NCI-H774 (cell line): ENCODE measurements around the gene ZNF653.
"Not testable (repeated sequence)": the region's sequence is repeated elsewhere in the genome, so short reads cannot be mapped to it uniquely, and the experiment has no call there.

Source experiments
- DNase-seq: peaks from one replicate; lab custom pipeline; 2025; lab: John Stamatoyannopoulos, UW

The ZNF653 gene

GRCh38 chr19:11456659-11457058 lies 49.0 kb downstream of the ZNF653 start:
- DNase-seq, result no peak

GRCh38 chr19:11455233-11455554 lies 50.4 kb downstream of the ZNF653 start:
- DNase-seq, result not testable (repeated sequence)

GRCh38 chr19:11453468-11454341 lies 51.9 kb downstream of the ZNF653 start:
- DNase-seq, result no peak

- no peak for DNase-seq
Measured at GRCh38 chr19:11452620-11453310, 52.9 kb downstream of the ZNF653 start.

- DNase-seq, result no peak
Measured at GRCh38 chr19:11451871-11452619, 53.6 kb downstream of the ZNF653 start.

- no peak for DNase-seq
Measured at GRCh38 chr19:11451327-11451870, 54.2 kb downstream of the ZNF653 start.

- no peak for DNase-seq
Measured at GRCh38 chr19:11450570-11451326, 54.9 kb downstream of the ZNF653 start.

GRCh38 chr19:11448923-11449554 lies 56.6 kb downstream of the ZNF653 start:
- DNase-seq, result no peak

GRCh38 chr19:11448410-11448809 lies 57.2 kb downstream of the ZNF653 start:
- DNase-seq, result no peak

- no peak for DNase-seq
Measured at GRCh38 chr19:11447347-11448262, 58.0 kb downstream of the ZNF653 start.

GRCh38 chr19:11446652-11447301 lies 58.9 kb downstream of the ZNF653 start:
- DNase-seq, result no peak

GRCh38 chr19:11446271-11446651 lies 59.4 kb downstream of the ZNF653 start:
- no peak for DNase-seq

- no peak for DNase-seq
Measured at GRCh38 chr19:11445141-11445540, 60.5 kb downstream of the ZNF653 start.

- DNase-seq, result no peak
Measured at GRCh38 chr19:11444059-11444458, 61.6 kb downstream of the ZNF653 start.

GRCh38 chr19:11437955-11438354 lies 67.7 kb downstream of the ZNF653 start:
- DNase-seq, result no peak

GRCh38 chr19:11435833-11436313 lies 69.8 kb downstream of the ZNF653 start:
- no peak for DNase-seq

GRCh38 chr19:11435057-11435832 lies 70.4 kb downstream of the ZNF653 start, which contains the start of the genes ODAD3 and PRKCSH:
TSS of gene ODAD3 (minus strand) at chr19:11435121. CDS start at chr19:11435016, 105 bp downstream.
TSS of gene PRKCSH (plus strand) at chr19:11435635. CDS start at chr19:11436118, 483 bp downstream.
- peak; percentile 99 for DNase-seq

- no peak for DNase-seq
Measured at GRCh38 chr19:11434703-11435056, 71.0 kb downstream of the ZNF653 start.
